HEK293 (cell line): ENCODE results near the gene HOXC11.
A peak's percentile ranks its signal among the peaks of the same experiment; 100 is the strongest.

ENCODE experiments used
- CTCF ChIA-PET: fragments of 350-600 bp; formaldehyde crosslinking; extraction: SDS; loops from one replicate; lab custom pipeline; 2021; ENCODE audit warnings: antibody characterized with exemption; lab: Yijun Ruan, JAX
- POLR2A ChIA-PET: fragments of 300-600 bp; formaldehyde crosslinking; extraction: SDS; loops from one replicate; lab custom pipeline; 2020; ENCODE audit warnings: antibody characterized with exemption, inconsistent platforms; lab: Yijun Ruan, JAX
- H3K27ac ChIP-seq: fragments of 200-500 bp; sonication (Bioruptor generic); 2 replicates; pipeline ENCODE4 v1.5.1; 2014; ENCODE audit warnings: low read depth, low read length, control low read depth, inconsistent platforms; ENCODE audit errors: extremely low read depth
- H3K36me3 ChIP-seq, 2 experiments: fragments of 200-500 bp in 1 of 2; sonication (Bioruptor generic) in 1 of 2; 1 replicate in 1 of 2; 2 replicates in 1 of 2; pipeline ENCODE4 v1.5.1; 2014 to 2017; ENCODE audit warnings: inconsistent platforms in 2 of 2, low read length in 2 of 2; ENCODE audit not compliant: control insufficient read depth in 2 of 2, insufficient read depth in 1 of 2
- H3K4me1 ChIP-seq: fragments of 200-500 bp; sonication (Bioruptor generic); 2 replicates; pipeline ENCODE4 v1.5.1; 2014; ENCODE audit warnings: mild to moderate bottlenecking, low read length, inconsistent platforms; ENCODE audit not compliant: control insufficient read depth, insufficient read depth
- H3K4me3 ChIP-seq: 2 replicates; pipeline ENCODE4 v1.5.1; 2011; ENCODE audit warnings: low read depth, mild to moderate bottlenecking, control low read depth, low read length, moderate library complexity
- H3K9me3 ChIP-seq: fragments of 200-500 bp; sonication (Bioruptor generic); 2 replicates; pipeline ENCODE4 v1.5.1; 2014; ENCODE audit warnings: low read depth, low read length, inconsistent platforms; ENCODE audit not compliant: control insufficient read depth, insufficient read depth
- IKZF3 ChIP-seq: fragments of 450-650 bp; IDR thresholded peaks from 2 replicates; pipeline ENCODE4 v1.5.0; 2018; ENCODE audit warnings: missing biosample characterization, mild to moderate bottlenecking, missing genetic modification characterization, moderate library complexity
- KLF1 ChIP-seq: fragments of 450-650 bp; formaldehyde crosslinking; IDR thresholded peaks from 2 replicates; pipeline ENCODE4 v1.5.1; 2016; ENCODE audit warnings: missing biosample characterization, missing genetic modification characterization
- KLF7 ChIP-seq: fragments of 450-650 bp; formaldehyde crosslinking; IDR thresholded peaks from 2 replicates; pipeline ENCODE4 v1.5.1; 2016; ENCODE audit warnings: missing biosample characterization, missing genetic modification characterization, borderline replicate concordance
- MEIS1 ChIP-seq: sonication (generic); formaldehyde crosslinking; IDR thresholded peaks from 2 replicates; pipeline ENCODE4 v1.8.1; 2022; ENCODE audit warnings: missing genetic modification reagents, mild to moderate bottlenecking, borderline replicate concordance
- OVOL3 ChIP-seq: fragments of 450-650 bp; formaldehyde crosslinking; IDR thresholded peaks from 2 replicates; pipeline ENCODE4 v1.5.1; 2016; ENCODE audit warnings: missing biosample characterization, missing genetic modification characterization
- WT1 ChIP-seq: fragments of 450-650 bp; formaldehyde crosslinking; IDR thresholded peaks from 2 replicates; pipeline ENCODE4 v1.5.1; 2016; ENCODE audit warnings: missing biosample characterization, missing genetic modification characterization
- ZBTB17 ChIP-seq: fragments of 450-650 bp; formaldehyde crosslinking; IDR thresholded peaks from 2 replicates; pipeline ENCODE4 v1.5.1; 2016; ENCODE audit warnings: missing biosample characterization, missing genetic modification characterization
- ZBTB20 ChIP-seq: fragments of 450-650 bp; formaldehyde crosslinking; IDR thresholded peaks from 2 replicates; pipeline ENCODE4 v1.5.1; 2016; ENCODE audit warnings: missing biosample characterization, missing genetic modification characterization
- ZNF121 ChIP-seq: fragments of 450-650 bp; formaldehyde crosslinking; IDR thresholded peaks from 2 replicates; pipeline ENCODE4 v1.5.1; 2016; ENCODE audit warnings: missing biosample characterization, missing genetic modification characterization
- ZNF146 ChIP-seq: fragments of 450-650 bp; formaldehyde crosslinking; IDR thresholded peaks from 2 replicates; pipeline ENCODE4 v1.5.1; 2016; ENCODE audit warnings: missing biosample characterization, missing genetic modification characterization
- ZNF221 ChIP-seq: fragments of 450-650 bp; formaldehyde crosslinking; IDR thresholded peaks from 2 replicates; pipeline ENCODE4 v1.5.1; 2017; ENCODE audit warnings: missing biosample characterization, missing genetic modification characterization, borderline replicate concordance
- ZNF239 ChIP-seq: fragments of 450-650 bp; formaldehyde crosslinking; IDR thresholded peaks from 2 replicates; pipeline ENCODE4 v1.5.1; 2016; ENCODE audit warnings: missing biosample characterization, missing genetic modification characterization
- ZNF266 ChIP-seq: fragments of 450-650 bp; formaldehyde crosslinking; IDR thresholded peaks from 2 replicates; pipeline ENCODE4 v1.5.1; 2016; ENCODE audit warnings: missing biosample characterization, missing genetic modification characterization, low read depth
- ZNF335 ChIP-seq: fragments of 450-650 bp; formaldehyde crosslinking; conservative IDR thresholded peaks from 2 replicates; pipeline ENCODE4 v1.5.1; 2016; ENCODE audit warnings: missing biosample characterization, missing genetic modification characterization
- ZNF341 ChIP-seq: fragments of 450-650 bp; formaldehyde crosslinking; IDR thresholded peaks from 2 replicates; pipeline ENCODE4; 2016; ENCODE audit warnings: low read depth, missing biosample characterization, missing genetic modification characterization
- ZNF366 ChIP-seq: fragments of 450-650 bp; formaldehyde crosslinking; conservative IDR thresholded peaks from 2 replicates; pipeline ENCODE4 v1.5.1; 2016; ENCODE audit warnings: missing biosample characterization, missing genetic modification characterization
- ZNF391 ChIP-seq: fragments of 450-650 bp; formaldehyde crosslinking; IDR thresholded peaks from 2 replicates; pipeline ENCODE4 v1.5.1; 2016; ENCODE audit warnings: low read depth, missing biosample characterization, missing genetic modification characterization, borderline replicate concordance
- ZNF596 ChIP-seq: fragments of 450-650 bp; IDR thresholded peaks from 2 replicates; pipeline ENCODE4 v1.5.0; 2018; ENCODE audit warnings: missing biosample characterization, mild to moderate bottlenecking, missing genetic modification characterization, moderate library complexity
- ZNF654 ChIP-seq: fragments of 450-650 bp; formaldehyde crosslinking; IDR thresholded peaks from 2 replicates; pipeline ENCODE4 v1.5.1; 2016; ENCODE audit warnings: low read depth, missing biosample characterization, missing genetic modification characterization
- ZNF785 ChIP-seq: fragments of 450-650 bp; formaldehyde crosslinking; IDR thresholded peaks from 2 replicates; pipeline ENCODE4 v1.5.1; 2016; ENCODE audit warnings: missing biosample characterization, missing genetic modification characterization
- ZNF791 ChIP-seq: fragments of 450-650 bp; formaldehyde crosslinking; IDR thresholded peaks from 2 replicates; pipeline ENCODE4 v1.5.1; 2016; ENCODE audit warnings: missing biosample characterization, missing genetic modification characterization
- ZSCAN30 ChIP-seq: fragments of 450-650 bp; IDR thresholded peaks from 2 replicates; pipeline ENCODE4 v1.5.1; 2018; ENCODE audit warnings: missing biosample characterization, mild to moderate bottlenecking, missing genetic modification characterization, moderate library complexity
- ZXDB ChIP-seq: fragments of 450-650 bp; formaldehyde crosslinking; IDR thresholded peaks from 2 replicates; pipeline ENCODE4 v1.5.1; 2016; ENCODE audit warnings: missing biosample characterization, missing genetic modification characterization
- TF ChIP-seq, protein P1 (sequence below): IDR thresholded peaks from 2 replicates; pipeline ENCODE4 v1.6.1; 2011; ENCODE audit warnings: mild to moderate bottlenecking, low read depth, low read length, borderline replicate concordance
- TF ChIP-seq, protein P2 (sequence below): fragments of 450-650 bp; formaldehyde crosslinking; IDR thresholded peaks from 2 replicates; pipeline ENCODE4 v1.5.1; 2017; ENCODE audit warnings: missing biosample characterization, missing genetic modification characterization

The HOXC11 gene

DNA sequence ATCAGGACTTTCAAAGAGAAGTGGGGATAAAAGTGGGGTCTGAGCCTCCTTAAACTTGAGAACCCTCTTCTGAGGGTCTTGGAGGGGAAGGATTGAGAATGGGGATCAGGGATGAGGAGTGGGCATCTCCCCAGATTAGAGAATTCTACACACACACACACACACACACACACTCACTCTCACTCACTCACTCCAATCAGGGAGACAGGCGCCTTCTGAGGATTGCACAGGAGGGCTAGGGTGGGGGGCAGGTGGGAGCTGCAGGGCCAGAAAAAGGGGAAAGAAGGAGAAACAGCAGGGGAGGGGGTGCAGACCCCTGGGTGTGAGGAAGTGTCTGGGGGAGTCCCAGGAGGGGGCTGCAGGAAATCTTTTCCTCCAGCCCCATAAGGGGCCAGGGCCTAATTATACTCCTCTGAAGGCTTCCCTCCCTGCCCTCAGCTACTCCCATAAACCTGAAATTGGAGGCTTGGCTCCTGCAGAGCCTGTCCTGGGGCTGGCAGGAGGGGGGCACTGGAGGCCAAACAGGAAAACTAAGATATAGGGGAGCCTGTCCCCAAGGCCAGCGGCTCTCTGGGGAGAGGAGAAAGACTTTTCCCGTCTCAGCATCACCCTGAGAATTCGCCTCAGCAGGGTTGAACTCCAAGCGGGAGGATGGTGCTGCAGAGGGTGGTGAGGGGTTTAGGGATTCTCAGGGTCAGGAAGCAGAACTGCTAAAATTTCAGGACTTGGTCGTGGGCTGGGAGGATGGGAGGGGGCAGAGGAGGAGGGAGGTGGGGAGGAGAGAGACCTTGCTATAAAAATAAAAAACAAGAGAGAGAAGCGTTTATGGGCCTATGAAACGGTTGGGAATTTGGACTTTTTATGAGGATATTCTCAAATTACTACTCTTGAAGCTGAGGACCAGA lies 28.6 kb downstream of the HOXC11 start (continued):
- TF ChIP-seq ZNF121 (tag by site-specific recombination), result no peak
- TF ChIP-seq, all 188 proteins: peak for 35

DNA sequence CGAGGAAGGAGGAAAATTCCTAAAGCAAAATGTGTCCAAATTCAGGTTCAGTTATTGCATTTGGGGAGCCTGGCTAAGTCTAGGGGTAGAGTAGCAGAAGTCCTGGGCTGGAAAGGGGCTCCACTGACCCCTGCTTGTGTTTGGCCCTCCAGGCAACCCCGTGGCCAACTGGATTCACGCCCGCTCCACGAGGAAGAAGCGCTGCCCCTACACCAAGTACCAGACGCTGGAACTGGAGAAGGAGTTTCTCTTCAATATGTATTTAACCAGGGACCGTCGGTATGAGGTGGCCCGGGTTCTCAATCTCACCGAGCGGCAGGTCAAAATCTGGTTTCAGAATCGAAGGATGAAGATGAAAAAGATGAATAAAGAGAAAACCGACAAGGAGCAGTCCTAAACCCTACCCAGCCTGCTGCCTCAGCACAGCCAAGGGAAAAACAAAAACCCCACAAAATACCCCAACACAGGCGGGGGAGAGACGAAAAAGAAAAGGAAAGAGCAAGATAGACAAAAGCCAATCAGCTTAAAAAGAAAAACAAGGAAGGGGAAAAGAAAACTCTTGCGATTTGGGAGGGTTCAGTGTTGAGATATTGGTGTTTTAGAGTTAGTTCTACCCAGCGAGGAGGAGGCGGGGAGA lies 29.5 kb downstream of the HOXC11 start:
- Histone ChIP-seq H3K36me3 (peaks cover 8 to 15% of the 10 kb centered on the region in 2 experiments; a peak in 2 of 3 replicates), H3K4me1 (peaks cover 39% of the 10 kb centered on the region), H3K4me3 (no peak overlapping the region), H3K27ac (peak overlapping the region; percentile 99), H3K9me3 (no peaks in the 10 kb centered on the region)
- ChIA-PET CTCF (interaction anchor here (0.8 to 6.7 kb wide), 6 partner anchors 14 to 377 kb away, joined by 3 to 49 read pairs (median 4); no protein-coding TSS in a partner anchor), POLR2A (interaction anchor here (3.5 kb wide), 1 partner anchor 17 kb away, joined by 16 read pairs; the partner anchor contains the start of gene HOXC10)
- TF ChIP-seq MEIS1 (CRISPR knock-in tag) (no peak), ZNF785 (no peak), ZBTB17 (0 out of 2 replicates have a peak, but pooled peaks have one; percentile 11), ZNF239 (tag by site-specific recombination) (no peak), IKZF3 (tag by site-specific recombination) (0 out of 2 replicates have a peak, but pooled peaks have one; percentile 7), ZNF341 (tag by site-specific recombination) (no peak), ZNF391 (tag by site-specific recombination) (no peak), ZNF221 (tag by site-specific recombination) (no peak), ZXDB (tag by site-specific recombination) (peak; percentile 94), WT1 (tag by site-specific recombination) (no peak), ZBTB20 (tag by site-specific recombination) (no peak), OVOL3 (no peak), ZNF266 (tag by site-specific recombination) (no peak), ZNF366 (tag by site-specific recombination) (peak; percentile 73), ZNF654 (tag by site-specific recombination) (no peak), KLF7 (tag by site-specific recombination) (no peak), ZNF791 (tag by site-specific recombination) (no peak), KLF1 (tag by site-specific recombination) (no peak), ZNF146 (tag by site-specific recombination) (no peak), ZNF596 (tag by site-specific recombination) (0 out of 2 replicates have a peak, but pooled peaks have one; percentile 1), ZSCAN30 (tag by site-specific recombination) (0 out of 2 replicates have a peak, but pooled peaks have one; percentile 3), ZNF335 (peak; percentile 72)
- TF ChIP-seq, protein P1, sequence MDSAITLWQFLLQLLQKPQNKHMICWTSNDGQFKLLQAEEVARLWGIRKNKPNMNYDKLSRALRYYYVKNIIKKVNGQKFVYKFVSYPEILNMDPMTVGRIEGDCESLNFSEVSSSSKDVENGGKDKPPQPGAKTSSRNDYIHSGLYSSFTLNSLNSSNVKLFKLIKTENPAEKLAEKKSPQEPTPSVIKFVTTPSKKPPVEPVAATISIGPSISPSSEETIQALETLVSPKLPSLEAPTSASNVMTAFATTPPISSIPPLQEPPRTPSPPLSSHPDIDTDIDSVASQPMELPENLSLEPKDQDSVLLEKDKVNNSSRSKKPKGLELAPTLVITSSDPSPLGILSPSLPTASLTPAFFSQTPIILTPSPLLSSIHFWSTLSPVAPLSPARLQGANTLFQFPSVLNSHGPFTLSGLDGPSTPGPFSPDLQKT, result no peak
- TF ChIP-seq, protein P2, sequence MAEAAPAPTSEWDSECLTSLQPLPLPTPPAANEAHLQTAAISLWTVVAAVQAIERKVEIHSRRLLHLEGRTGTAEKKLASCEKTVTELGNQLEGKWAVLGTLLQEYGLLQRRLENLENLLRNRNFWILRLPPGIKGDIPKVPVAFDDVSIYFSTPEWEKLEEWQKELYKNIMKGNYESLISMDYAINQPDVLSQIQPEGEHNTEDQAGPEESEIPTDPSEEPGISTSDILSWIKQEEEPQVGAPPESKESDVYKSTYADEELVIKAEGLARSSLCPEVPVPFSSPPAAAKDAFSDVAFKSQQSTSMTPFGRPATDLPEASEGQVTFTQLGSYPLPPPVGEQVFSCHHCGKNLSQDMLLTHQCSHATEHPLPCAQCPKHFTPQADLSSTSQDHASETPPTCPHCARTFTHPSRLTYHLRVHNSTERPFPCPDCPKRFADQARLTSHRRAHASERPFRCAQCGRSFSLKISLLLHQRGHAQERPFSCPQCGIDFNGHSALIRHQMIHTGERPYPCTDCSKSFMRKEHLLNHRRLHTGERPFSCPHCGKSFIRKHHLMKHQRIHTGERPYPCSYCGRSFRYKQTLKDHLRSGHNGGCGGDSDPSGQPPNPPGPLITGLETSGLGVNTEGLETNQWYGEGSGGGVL (tag by site-specific recombination), result no peak
